Muscle of back (tissue), 11 donors: ENCODE measurements around the gene FAM186B. TPM values are rescaled to one million over a fixed set of nuclear protein-coding genes. Genes with fewer than 3 reads are reported as not detected.

ENCODE experiments used
- DNase-seq, 3 donors: peaks; one replicate each; pipeline versions ENCODE4 v3.0.0 to v3.0.0-alpha.2; 2013
- polyA plus RNA-seq, 10 donors: library from polyadenylated mRNA; unstranded; fragments of 120-200 nt; gene quantifications; one replicate each; pipeline ENCODE4 v1.2.1, GENCODE V29; 2013; ENCODE audit not compliant: insufficient read length in 10 of 10

The FAM186B gene
- polyA plus RNA-seq, 10 donors, result 0.54 to 2.9 (median 1.1) TPM

- peak; percentile 92 to 97 (median 93) for DNase-seq
These were observed 37.6 kb downstream of the FAM186B start, which contains the start of gene MCRS1 for GRCh38 chr12:49567611-49568441. Gene MCRS1 (minus strand): TSS chr12:49568142. CDS start chr12:49566731, 1,411 bp downstream.

GRCh38 chr12:49567302-49567610 lies 38.2 kb downstream of the FAM186B start:
- DNase-seq, result peak in 1 of 3 donors; percentile 34

- no peak for DNase-seq
These were observed 39.1 kb downstream of the FAM186B start for GRCh38 chr12:49566361-49566760.

GRCh38 chr12:49565406-49566265 lies 39.8 kb downstream of the FAM186B start:
- DNase-seq, result no peak

- no peak for DNase-seq
These were observed 40.6 kb downstream of the FAM186B start for GRCh38 chr12:49564686-49565405.

GRCh38 chr12:49563951-49564685 lies 41.3 kb downstream of the FAM186B start:
- no peak for DNase-seq

GRCh38 chr12:49562831-49563230 lies 42.6 kb downstream of the FAM186B start:
- no peak for DNase-seq

GRCh38 chr12:49562233-49562632 lies 43.2 kb downstream of the FAM186B start:
- no peak for DNase-seq

GRCh38 chr12:49560695-49561094 lies 44.7 kb downstream of the FAM186B start:
- no peak for DNase-seq

- no peak for DNase-seq
These were observed 46.3 kb downstream of the FAM186B start for GRCh38 chr12:49559011-49559675.

- DNase-seq, result no peak
These were observed 46.9 kb downstream of the FAM186B start for GRCh38 chr12:49558526-49558925.

GRCh38 chr12:49557917-49558215 lies 47.6 kb downstream of the FAM186B start:
- DNase-seq, result no peak

GRCh38 chr12:49557187-49557916 lies 48.1 kb downstream of the FAM186B start:
- DNase-seq, result no peak

GRCh38 chr12:49556391-49557186 lies 48.9 kb downstream of the FAM186B start:
- DNase-seq, result no peak

GRCh38 chr12:49555631-49556390 lies 49.6 kb downstream of the FAM186B start:
- no peak for DNase-seq

GRCh38 chr12:49554266-49554665 lies 51.2 kb downstream of the FAM186B start:
- DNase-seq, result no peak

GRCh38 chr12:49553512-49554088 lies 51.8 kb downstream of the FAM186B start:
- no peak for DNase-seq

- DNase-seq, result no peak
These were observed 52.5 kb downstream of the FAM186B start for GRCh38 chr12:49552899-49553298.
